ENCODE results near the gene CSNK1A1.

DNA sequence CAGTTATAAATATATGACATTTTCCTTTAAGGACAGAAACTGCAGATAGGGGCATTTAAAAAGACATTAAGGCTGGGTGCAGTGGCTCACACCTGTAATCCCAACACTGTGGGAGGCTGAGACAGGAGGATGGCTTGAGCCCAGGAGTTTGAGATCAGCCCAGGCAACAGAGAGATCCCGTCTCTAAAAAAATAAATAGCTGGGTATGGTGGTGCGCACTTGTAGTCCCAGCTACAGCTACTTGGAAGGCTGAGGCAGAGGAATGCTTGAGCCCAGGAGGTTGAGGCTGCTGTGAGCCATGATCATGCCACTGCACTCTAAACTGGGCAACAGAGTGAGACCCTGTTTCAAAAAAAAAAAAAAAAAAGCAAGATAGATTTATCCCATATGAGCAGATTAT lies 63.6 kb downstream of the CSNK1A1 start:
- TF ChIP-seq CTCF (IDR thresholded peaks at IDR 0.05) (no peak), EZH2phosphoT487 (IDR thresholded peaks at IDR 0.05) (no peak)
